Breast epithelium (tissue), 3 donors: ENCODE results near the gene GBF1.

ENCODE experiments used
- POLR2A ChIP-seq: fragments of 450-650 bp; IDR thresholded peaks from one replicate; pipeline ENCODE4 v1.6.1; 2016; ENCODE audit warnings: antibody characterized with exemption, mild to moderate bottlenecking, moderate library complexity
- POLR2AphosphoS5 ChIP-seq, 3 donors: sonication (generic); formaldehyde crosslinking; IDR thresholded peaks; one replicate each; pipeline ENCODE4 v1.6.1; 2017; ENCODE audit warnings: antibody characterized with exemption in 3 of 3
- TF ChIP-seq, protein P1 (sequence below), 3 donors: fragments of 450-650 bp; IDR thresholded peaks; one replicate each; pipeline ENCODE4 v1.5.1; 2016 to 2017; ENCODE audit warnings: antibody characterized with exemption in 3 of 3, mild to moderate bottlenecking in 3 of 3, moderate library complexity in 3 of 3

DNA sequence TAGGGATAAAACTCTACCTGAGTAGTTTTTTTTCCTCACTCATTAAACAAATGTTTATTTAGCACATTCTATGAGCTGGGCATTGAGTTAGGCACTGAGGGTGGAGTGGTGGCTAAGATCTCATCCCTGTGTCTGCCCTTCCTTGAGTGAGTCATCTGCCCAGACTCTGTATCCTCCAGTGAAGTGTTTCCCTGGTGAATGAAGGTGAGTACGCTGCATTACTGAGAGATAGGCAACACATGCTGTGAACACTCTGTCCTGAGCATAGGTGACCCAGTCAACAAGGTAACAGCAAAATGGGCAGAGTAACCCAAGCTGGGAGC is 9.8 kb upstream of the GBF1 start:
- TF ChIP-seq, protein P1, sequence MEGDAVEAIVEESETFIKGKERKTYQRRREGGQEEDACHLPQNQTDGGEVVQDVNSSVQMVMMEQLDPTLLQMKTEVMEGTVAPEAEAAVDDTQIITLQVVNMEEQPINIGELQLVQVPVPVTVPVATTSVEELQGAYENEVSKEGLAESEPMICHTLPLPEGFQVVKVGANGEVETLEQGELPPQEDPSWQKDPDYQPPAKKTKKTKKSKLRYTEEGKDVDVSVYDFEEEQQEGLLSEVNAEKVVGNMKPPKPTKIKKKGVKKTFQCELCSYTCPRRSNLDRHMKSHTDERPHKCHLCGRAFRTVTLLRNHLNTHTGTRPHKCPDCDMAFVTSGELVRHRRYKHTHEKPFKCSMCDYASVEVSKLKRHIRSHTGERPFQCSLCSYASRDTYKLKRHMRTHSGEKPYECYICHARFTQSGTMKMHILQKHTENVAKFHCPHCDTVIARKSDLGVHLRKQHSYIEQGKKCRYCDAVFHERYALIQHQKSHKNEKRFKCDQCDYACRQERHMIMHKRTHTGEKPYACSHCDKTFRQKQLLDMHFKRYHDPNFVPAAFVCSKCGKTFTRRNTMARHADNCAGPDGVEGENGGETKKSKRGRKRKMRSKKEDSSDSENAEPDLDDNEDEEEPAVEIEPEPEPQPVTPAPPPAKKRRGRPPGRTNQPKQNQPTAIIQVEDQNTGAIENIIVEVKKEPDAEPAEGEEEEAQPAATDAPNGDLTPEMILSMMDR (IDR thresholded peaks at IDR 0.05): no peak
- TF ChIP-seq POLR2A: no peak
- TF ChIP-seq POLR2AphosphoS5 (IDR thresholded peaks at IDR 0.05): no peak
